ENCODE data around the gene SLU7.

DNA sequence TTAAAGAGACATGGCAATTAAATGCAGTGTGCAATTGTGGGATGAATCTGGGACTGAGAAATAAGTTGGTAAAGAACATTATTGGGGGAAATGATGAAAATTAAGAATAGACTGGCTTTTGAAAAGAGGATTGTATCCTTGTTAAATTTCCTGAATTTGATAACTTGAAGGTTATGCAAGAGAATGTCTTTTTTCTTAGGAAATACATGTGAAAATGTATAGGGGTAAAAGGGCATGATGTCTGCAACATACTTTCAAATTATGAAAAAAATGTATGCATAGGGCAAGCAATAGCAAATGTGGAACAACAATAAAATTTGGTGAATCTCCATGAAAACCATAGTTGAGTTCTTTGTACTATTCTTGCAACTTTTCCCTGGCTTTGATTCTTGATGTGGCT is 26.9 kb upstream of the SLU7 start:
- TF ChIP-seq CTCF (IDR thresholded peaks at IDR 0.05) (no peak), POLR2A (IDR thresholded peaks at IDR 0.05) (no peak)
